NCI-H1417 treated with DMSO at 0.1 percent for 48 hours (cell line): ENCODE results near the gene GRAMD4.

Experiments used
- DNase-seq: peaks from one replicate; lab custom pipeline; 2025; lab: John Stamatoyannopoulos, UW

Gene GRAMD4

GRCh38 chr22:46691571-46691970 is 71.4 kb downstream of the GRAMD4 start:
- no peak for DNase-seq

- no peak for DNase-seq
These were observed 73.6 kb downstream of the GRAMD4 start for GRCh38 chr22:46693634-46694415.

GRCh38 chr22:46694416-46695170 is 74.4 kb downstream of the GRAMD4 start:
- DNase-seq, result no peak

GRCh38 chr22:46695346-46696228 is 75.4 kb downstream of the GRAMD4 start:
- DNase-seq, result no peak

- no peak for DNase-seq
These were observed 76.0 kb downstream of the GRAMD4 start for GRCh38 chr22:46696229-46696518.

GRCh38 chr22:46696614-46697013 is 76.4 kb downstream of the GRAMD4 start:
- DNase-seq, result no peak

GRCh38 chr22:46697811-46698515 is 77.8 kb downstream of the GRAMD4 start:
- DNase-seq, result no peak

- no peak for DNase-seq
These were observed 78.9 kb downstream of the GRAMD4 start for GRCh38 chr22:46699091-46699490.

- no peak for DNase-seq
These were observed 81.1 kb downstream of the GRAMD4 start for GRCh38 chr22:46701262-46701661.

GRCh38 chr22:46703171-46703995 is 83.2 kb downstream of the GRAMD4 start:
- DNase-seq, result no peak

- DNase-seq, result no peak
These were observed 83.8 kb downstream of the GRAMD4 start for GRCh38 chr22:46703996-46704370.

GRCh38 chr22:46706060-46706459 is 85.9 kb downstream of the GRAMD4 start:
- DNase-seq, result no peak

- no peak for DNase-seq
These were observed 87.1 kb downstream of the GRAMD4 start for GRCh38 chr22:46707305-46707704.

GRCh38 chr22:46707827-46708570 is 87.8 kb downstream of the GRAMD4 start:
- no peak for DNase-seq

- DNase-seq, result no peak
These were observed 88.7 kb downstream of the GRAMD4 start for GRCh38 chr22:46708766-46709330.

GRCh38 chr22:46710806-46711205 is 90.6 kb downstream of the GRAMD4 start:
- DNase-seq, result no peak

GRCh38 chr22:46712288-46712687 is 92.1 kb downstream of the GRAMD4 start:
- no peak for DNase-seq

- DNase-seq, result no peak
These were observed 94.4 kb downstream of the GRAMD4 start for GRCh38 chr22:46714550-46714949.

GRCh38 chr22:46719921-46720320 is 99.7 kb downstream of the GRAMD4 start:
- no peak for DNase-seq

- no peak for DNase-seq
These were observed 101.4 kb downstream of the GRAMD4 start for GRCh38 chr22:46721501-46722085.
